GM21529 (cell line): Measurements from ENCODE around the gene MSI2.

Source experiments
- ATAC-seq: cut with Tn5 transposase; IDR thresholded peaks from one replicate; pipeline ENCODE4 v1.9.1; 2021; ENCODE audit not compliant: unreplicated experiment

MSI2 gene

GRCh38 chr17:57313097-57313835 is 56.9 kb downstream of the MSI2 start:
- no peak for ATAC-seq

GRCh38 chr17:57315061-57316015 is 59.0 kb downstream of the MSI2 start:
- ATAC-seq: no peak

- ATAC-seq: no peak
Measured at GRCh38 chr17:57316361-57316760, 60.0 kb downstream of the MSI2 start.

- ATAC-seq: no peak
Measured at GRCh38 chr17:57317079-57317478, 60.8 kb downstream of the MSI2 start.

GRCh38 chr17:57318913-57319312 is 62.6 kb downstream of the MSI2 start:
- ATAC-seq: no peak

GRCh38 chr17:57319806-57320205 is 63.5 kb downstream of the MSI2 start:
- no peak for ATAC-seq

- no peak for ATAC-seq
Measured at GRCh38 chr17:57323391-57323790, 67.1 kb downstream of the MSI2 start.

GRCh38 chr17:57324060-57324459 is 67.7 kb downstream of the MSI2 start:
- no peak for ATAC-seq

- ATAC-seq: no peak
Measured at GRCh38 chr17:57324631-57325030, 68.3 kb downstream of the MSI2 start.

GRCh38 chr17:57326336-57326735 is 70.0 kb downstream of the MSI2 start:
- no peak for ATAC-seq

- no peak for ATAC-seq
Measured at GRCh38 chr17:57326764-57327163, 70.4 kb downstream of the MSI2 start.

- no peak for ATAC-seq
Measured at GRCh38 chr17:57327176-57327970, 71.0 kb downstream of the MSI2 start.

- no peak for ATAC-seq
Measured at GRCh38 chr17:57328109-57328882, 72.0 kb downstream of the MSI2 start.

- ATAC-seq: no peak
Measured at GRCh38 chr17:57329380-57330214, 73.3 kb downstream of the MSI2 start.

- ATAC-seq: no peak
Measured at GRCh38 chr17:57330587-57330986, 74.3 kb downstream of the MSI2 start.

GRCh38 chr17:57331423-57331822 is 75.1 kb downstream of the MSI2 start:
- no peak for ATAC-seq

- ATAC-seq: no peak
Measured at GRCh38 chr17:57332501-57332900, 76.2 kb downstream of the MSI2 start.

GRCh38 chr17:57335195-57335792 is 79.0 kb downstream of the MSI2 start:
- no peak for ATAC-seq

GRCh38 chr17:57337390-57337789 is 81.1 kb downstream of the MSI2 start:
- ATAC-seq: no peak
